ENCODE results near the gene PAX8. TPM values are rescaled to one million over a fixed set of nuclear protein-coding genes. Genes with fewer than 3 reads are reported as not detected.

Gene PAX8
- total and polyA plus RNA-seq, 2 of the 13 experiments (the other 11 are each of a cell fraction or from before 2014, with no cell fraction given), result 1.5 to 8.8 TPM

- no peak for TF ChIP-seq FOXK1 (CRISPR knock-in tag; IDR thresholded peaks at IDR 0.05; ENCODE audit: borderline replicate concordance, low read depth)
- no peak; the same call in 1 of the 2 replicates for TF ChIP-seq MEIS1 (CRISPR knock-in tag; IDR thresholded peaks at IDR 0.05; ENCODE audit: borderline replicate concordance)
- no peak for TF ChIP-seq PREB (CRISPR knock-in tag; IDR thresholded peaks at IDR 0.05)
- peak; percentile 66; the same call in 1 of the 2 replicates for TF ChIP-seq RFXAP (CRISPR knock-in tag; IDR thresholded peaks at IDR 0.05; ENCODE audit: borderline replicate concordance)
- no peak; the same call in 1 of the 2 replicates for TF ChIP-seq NFYC (CRISPR knock-in tag; IDR thresholded peaks at IDR 0.05)
- no peak; the same call in 1 of the 2 replicates for TF ChIP-seq MBNL3 (CRISPR knock-in tag; conservative IDR thresholded peaks at IDR 0.05)
- no peak for TF ChIP-seq PAX8 (CRISPR knock-in tag; IDR thresholded peaks at IDR 0.05; ENCODE audit: borderline replicate concordance)
- TF ChIP-seq KMT2B (CRISPR knock-in tag; IDR thresholded peaks at IDR 0.05), result 0 out of 2 replicates have a peak, but pooled peaks have one; percentile 22
- no peak for TF ChIP-seq ADNP (CRISPR knock-in tag; IDR thresholded peaks at IDR 0.05)
- no peak for TF ChIP-seq NONO (IDR thresholded peaks at IDR 0.05)
- TF ChIP-seq NONO (CRISPR knock-in tag; conservative IDR thresholded peaks at IDR 0.05), result peak; percentile 97
- TF ChIP-seq ZNF562 (CRISPR knock-in tag; IDR thresholded peaks at IDR 0.05; ENCODE audit: borderline replicate concordance), result no peak
- TF ChIP-seq ZNF317 (CRISPR knock-in tag; IDR thresholded peaks at IDR 0.05), result 0 out of 2 replicates have a peak, but pooled peaks have one; percentile 19
- peak; percentile 74; the same call in 1 of the 2 replicates for TF ChIP-seq ZBTB38 (CRISPR knock-in tag; IDR thresholded peaks at IDR 0.05)
- no peak for TF ChIP-seq PAF1 (CRISPR knock-in tag; IDR thresholded peaks at IDR 0.05)
- TF ChIP-seq NRL (CRISPR knock-in tag; IDR thresholded peaks at IDR 0.05; ENCODE audit: borderline replicate concordance), result peak; percentile 86; the same call in 1 of the 2 replicates
- TF ChIP-seq ZSCAN20 (CRISPR knock-in tag; IDR thresholded peaks at IDR 0.05; ENCODE audit: borderline replicate concordance), result peak; percentile 75; the same call in 1 of the 2 replicates
- no peak for TF ChIP-seq ZFP36L2 (CRISPR knock-in tag; IDR thresholded peaks at IDR 0.05)
- TF ChIP-seq, protein P1, sequence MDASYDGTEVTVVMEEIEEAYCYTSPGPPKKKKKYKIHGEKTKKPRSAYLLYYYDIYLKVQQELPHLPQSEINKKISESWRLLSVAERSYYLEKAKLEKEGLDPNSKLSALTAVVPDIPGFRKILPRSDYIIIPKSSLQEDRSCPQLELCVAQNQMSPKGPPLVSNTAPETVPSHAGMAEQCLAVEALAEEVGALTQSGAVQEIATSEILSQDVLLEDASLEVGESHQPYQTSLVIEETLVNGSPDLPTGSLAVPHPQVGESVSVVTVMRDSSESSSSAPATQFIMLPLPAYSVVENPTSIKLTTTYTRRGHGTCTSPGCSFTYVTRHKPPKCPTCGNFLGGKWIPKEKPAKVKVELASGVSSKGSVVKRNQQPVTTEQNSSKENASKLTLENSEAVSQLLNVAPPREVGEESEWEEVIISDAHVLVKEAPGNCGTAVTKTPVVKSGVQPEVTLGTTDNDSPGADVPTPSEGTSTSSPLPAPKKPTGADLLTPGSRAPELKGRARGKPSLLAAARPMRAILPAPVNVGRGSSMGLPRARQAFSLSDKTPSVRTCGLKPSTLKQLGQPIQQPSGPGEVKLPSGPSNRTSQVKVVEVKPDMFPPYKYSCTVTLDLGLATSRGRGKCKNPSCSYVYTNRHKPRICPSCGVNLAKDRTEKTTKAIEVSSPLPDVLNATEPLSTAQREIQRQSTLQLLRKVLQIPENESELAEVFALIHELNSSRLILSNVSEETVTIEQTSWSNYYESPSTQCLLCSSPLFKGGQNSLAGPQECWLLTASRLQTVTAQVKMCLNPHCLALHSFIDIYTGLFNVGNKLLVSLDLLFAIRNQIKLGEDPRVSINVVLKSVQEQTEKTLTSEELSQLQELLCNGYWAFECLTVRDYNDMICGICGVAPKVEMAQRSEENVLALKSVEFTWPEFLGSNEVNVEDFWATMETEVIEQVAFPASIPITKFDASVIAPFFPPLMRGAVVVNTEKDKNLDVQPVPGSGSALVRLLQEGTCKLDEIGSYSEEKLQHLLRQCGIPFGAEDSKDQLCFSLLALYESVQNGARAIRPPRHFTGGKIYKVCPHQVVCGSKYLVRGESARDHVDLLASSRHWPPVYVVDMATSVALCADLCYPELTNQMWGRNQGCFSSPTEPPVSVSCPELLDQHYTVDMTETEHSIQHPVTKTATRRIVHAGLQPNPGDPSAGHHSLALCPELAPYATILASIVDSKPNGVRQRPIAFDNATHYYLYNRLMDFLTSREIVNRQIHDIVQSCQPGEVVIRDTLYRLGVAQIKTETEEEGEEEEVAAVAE (CRISPR knock-in tag; IDR thresholded peaks at IDR 0.05; ENCODE audit: borderline replicate concordance), result peak; percentile 35; the same call in 1 of the 2 replicates
- TF ChIP-seq ZNF614 (CRISPR knock-in tag; IDR thresholded peaks at IDR 0.05; ENCODE audit: borderline replicate concordance), result peak; percentile 70; the same call in 1 of the 2 replicates
- TF ChIP-seq ZNF362 (CRISPR knock-in tag; IDR thresholded peaks at IDR 0.05; ENCODE audit: borderline replicate concordance), result peak; percentile 72; the same call in 1 of the 2 replicates
- peak; percentile 77 for TF ChIP-seq ATF7-NPFF (CRISPR knock-in tag; IDR thresholded peaks at IDR 0.05; ENCODE audit: low read depth)
Observed at GRCh38 chr2:113198790-113199612, 79.7 kb downstream of the PAX8 start (continued).
